GM19023 (cell line): ENCODE results near the gene KCNK18.

Experiments
- ATAC-seq: cut with Tn5 transposase; IDR thresholded peaks from one replicate; pipeline ENCODE4 v1.9.1; 2021; ENCODE audit warnings: mild to moderate bottlenecking, moderate library complexity; ENCODE audit not compliant: unreplicated experiment

Gene KCNK18

DNA sequence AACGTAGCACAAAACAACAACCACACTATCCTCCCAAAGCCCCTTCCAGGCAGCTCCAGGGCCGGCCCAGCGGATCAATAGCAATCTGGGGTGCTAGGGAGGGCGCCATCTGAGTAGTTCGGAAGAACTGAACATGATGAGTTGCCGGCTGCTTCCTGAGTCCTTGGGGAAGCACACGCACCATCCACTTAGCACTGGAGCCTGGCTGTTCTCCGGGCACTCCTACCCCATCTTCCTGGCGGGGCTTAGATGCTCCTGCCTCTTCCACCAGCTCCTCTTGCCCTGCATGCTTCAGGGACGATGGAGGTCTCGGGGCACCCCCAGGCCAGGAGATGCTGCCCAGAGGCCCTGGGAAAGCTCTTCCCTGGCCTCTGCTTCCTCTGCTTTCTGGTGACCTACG lies at the start of gene KCNK18:
Gene KCNK18 (plus strand): TSS at position 301 of the 400 bp plus-strand sequence. CDS start 0 bp downstream, at position 301.
- no peak for ATAC-seq

DNA sequence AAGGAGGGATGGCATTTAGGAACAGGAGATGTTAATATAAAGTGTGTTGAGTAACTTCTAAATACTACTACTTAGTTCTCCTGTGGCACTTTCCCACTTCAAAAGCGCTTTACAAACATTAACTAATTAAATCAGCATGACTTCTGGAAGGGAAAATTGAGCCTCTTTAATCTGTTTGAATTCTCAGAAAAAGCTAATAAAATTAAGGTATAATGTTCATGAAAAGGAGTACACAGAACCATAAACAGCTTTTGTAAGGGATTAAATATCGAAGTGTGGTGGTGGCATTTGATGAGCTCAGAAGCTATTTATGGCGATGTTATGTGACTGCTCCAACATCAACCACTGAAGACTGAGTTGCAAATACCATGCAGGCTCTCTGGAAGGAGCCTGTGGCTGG lies 49.0 kb upstream of the KCNK18 start:
- no peak for ATAC-seq

DNA sequence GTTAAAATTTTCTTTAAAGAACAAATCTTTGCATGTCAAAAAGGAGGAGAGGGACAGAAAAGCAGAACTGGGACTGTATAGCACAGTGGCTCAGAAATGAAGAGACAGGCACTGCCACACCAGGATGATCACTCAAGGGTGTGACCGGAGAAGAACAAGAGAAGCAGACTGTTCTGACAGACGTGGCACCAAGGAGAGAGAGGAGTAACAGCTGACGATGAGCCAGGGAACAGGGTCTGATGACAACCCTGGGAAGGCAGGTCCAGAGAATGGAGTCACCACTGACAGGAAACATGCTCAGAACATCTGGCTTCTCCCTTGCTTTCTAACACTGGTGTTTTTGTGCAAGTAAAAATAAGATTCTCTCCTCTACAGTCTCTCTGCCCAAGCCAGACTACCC lies 44.6 kb upstream of the KCNK18 start:
- ATAC-seq = no peak

DNA sequence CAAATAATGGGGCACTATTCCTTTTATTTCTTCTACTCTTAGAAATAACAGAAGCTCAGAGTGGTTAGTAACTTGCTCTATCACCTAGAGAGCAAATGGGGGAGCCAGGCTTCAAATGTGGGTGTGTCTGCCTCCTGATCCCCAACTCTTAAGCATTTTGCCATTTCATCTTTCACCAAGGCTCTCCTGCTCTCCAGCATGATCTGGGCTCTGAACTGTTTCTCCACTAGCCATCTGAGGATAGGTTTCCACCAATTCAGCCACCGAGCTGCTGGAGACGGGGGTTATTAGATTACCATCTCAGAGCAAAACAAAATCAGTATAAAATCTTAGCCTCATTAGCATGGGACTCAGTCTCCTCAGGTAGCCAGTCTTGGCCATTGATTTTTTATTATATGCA lies 39.0 kb upstream of the KCNK18 start:
- ATAC-seq = no peak

- ATAC-seq = no peak
Measured at GRCh38 chr10:117159390-117159789, 37.9 kb upstream of the KCNK18 start.

DNA sequence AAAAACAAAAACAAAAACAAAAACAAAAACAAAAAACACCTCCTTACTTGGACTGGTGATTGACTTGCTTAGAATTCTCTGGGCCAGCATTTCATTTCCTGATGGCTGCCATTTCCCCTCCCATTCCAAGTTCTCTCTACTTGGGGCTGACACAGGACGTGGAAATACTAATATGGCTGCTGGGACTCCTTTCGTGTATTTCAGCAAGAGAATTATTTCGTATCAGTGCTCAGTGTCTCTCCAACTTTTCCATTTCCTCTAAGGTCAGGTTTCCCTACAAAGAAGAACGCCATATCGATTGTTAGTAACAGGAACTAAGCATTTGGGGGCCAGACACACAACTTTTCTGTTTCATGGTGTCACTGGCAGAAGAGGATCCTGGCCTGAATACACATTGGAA lies 36.7 kb upstream of the KCNK18 start:
- no peak for ATAC-seq

DNA sequence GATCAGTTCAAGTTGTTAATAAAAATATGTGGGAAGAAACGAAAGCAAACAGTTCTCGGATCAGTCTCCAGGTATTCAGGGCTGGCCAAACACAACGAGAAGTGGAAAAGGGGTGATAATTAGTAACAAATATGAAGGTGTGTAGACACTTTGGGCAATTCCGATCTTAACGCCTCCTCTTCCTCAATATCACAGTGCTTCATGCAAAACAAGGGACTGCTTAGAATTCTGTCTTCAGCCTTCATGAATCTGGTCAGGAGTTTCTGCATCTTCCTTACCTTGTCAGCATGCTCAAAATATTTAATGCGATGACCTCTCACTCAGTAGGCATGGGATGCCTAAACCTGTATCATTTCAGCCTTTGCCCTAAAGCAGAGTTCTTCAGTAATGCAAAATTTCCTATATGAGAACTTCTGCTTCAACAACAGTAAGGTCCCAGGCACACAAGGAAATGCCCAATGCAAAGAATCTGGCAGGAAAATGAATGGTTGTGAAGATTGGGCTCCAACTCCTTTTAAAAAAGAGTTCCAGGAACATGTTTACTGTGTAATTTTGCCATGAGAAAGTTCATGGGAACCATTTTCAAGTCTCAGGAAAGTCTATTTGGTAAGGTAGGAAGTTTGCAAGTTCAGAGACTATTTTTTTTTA lies 35.8 kb upstream of the KCNK18 start:
- no peak for ATAC-seq

- no peak for ATAC-seq
Measured at GRCh38 chr10:117162093-117163060, 34.9 kb upstream of the KCNK18 start.

DNA sequence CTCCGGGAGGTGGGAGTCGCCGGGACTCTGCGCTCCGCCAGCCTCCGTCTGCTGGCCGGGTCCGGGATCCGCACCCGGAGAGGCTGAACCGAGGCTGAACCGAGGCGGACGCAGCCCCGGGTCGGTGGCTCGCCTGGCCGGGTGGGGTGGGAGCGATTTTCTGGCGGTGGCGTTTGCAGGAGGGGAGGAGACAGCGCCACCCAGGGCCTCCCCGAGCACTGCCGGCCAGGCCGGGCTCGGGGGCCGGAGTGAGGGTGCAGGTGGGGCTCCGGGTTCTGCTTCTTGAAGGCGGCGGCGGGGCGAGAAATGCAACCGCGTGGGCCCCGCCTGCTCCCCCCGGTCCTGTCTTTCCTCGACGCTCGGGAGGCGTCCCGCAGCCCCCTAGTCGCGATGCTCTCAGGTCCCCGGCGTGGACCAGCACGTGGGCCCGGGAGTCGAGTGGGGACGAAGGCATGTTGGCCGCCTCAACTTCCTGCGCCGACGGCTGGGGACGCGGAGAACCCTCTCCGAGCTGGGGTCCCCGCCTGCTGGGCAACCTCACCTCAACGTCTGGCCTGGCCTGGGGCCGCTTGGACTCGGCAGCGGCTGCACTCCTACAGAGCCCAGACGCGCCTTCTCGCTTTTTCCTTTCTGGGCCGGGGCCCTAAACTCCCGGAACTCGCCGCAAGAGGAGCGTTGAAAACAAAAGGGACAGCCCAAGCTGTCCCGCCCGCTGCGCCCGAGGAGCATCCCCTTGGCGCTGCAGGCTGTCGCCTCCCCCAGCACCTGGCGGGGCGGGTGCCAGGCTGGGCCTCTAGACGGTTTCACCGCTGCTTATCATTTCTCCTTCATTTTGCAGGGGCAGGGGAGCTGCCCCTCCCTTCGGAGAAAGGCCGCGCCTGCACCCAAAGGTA lies 34.0 kb upstream of the KCNK18 start:
- ATAC-seq = no peak

DNA sequence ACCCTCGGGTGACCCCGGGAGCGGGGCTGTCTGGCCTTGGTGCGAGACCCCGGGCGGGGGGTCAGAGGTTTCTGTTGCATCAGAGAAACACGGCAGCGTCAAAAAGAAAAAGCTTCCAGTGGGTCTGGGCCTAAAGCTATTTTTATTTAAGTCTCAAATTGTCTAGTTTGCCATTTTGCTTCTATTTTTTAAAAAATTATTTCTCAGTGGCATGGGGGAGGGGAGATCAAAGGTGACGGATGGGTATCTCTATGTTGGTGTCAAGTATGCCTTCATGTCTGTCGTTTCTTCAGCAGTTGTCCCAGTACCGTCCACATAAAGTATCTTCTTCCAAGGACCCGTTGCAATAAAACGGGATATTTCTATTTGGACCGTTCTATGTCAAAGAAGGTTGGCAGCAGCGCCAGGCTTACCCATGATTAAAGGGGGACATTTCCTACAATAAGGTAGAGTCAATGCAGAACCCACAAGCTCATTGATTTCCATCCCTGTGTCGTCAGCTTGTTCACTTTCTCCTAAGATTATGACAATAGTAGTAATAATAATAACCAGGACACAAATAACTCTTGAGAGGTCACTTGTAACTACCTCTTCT lies 33.2 kb upstream of the KCNK18 start:
- no peak for ATAC-seq

- ATAC-seq = no peak
Measured at GRCh38 chr10:117164592-117165537, 32.4 kb upstream of the KCNK18 start.

DNA sequence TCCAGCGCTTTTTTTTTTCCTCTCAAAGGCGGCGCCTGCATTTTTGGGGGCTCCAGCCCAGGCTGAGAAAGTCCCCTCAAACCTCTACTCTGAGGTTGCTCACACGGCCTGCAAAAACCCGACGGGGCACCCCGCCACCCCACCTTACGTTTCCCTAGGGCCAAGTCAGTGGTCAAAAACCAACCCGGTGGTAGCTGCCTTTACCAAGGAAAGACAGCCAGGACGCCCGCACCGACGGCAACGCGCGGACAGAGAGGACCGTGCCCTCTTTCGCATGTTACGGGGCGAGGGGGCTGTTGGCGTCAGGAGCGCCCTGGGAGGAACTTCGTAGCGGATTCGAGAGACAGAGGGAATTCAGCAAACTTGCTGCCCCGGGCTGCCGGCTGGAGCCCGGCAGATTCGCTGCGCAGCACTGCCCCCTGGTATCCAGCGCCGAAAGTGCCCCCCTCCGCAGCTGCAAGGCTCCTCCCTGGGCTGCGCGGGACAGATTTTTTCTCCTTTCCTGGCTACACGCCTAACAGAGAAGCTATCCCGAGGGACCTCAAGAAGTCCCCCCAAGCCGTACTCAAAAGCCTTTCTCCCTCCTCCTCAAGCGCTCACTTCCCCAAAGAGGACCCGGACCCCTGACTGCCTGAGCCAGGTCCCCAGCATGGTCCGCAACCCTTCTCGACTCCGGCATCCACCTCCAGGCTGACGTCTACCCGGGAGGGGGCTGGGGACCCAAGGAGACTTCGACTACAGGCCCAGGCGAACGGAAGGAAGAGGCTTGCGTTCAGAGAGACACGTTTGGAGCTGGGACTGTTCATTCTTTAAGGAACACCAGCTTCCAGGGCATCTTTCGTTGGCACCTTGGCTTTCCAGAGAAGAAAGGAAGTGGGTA lies 31.5 kb upstream of the KCNK18 start:
- ATAC-seq = no peak

DNA sequence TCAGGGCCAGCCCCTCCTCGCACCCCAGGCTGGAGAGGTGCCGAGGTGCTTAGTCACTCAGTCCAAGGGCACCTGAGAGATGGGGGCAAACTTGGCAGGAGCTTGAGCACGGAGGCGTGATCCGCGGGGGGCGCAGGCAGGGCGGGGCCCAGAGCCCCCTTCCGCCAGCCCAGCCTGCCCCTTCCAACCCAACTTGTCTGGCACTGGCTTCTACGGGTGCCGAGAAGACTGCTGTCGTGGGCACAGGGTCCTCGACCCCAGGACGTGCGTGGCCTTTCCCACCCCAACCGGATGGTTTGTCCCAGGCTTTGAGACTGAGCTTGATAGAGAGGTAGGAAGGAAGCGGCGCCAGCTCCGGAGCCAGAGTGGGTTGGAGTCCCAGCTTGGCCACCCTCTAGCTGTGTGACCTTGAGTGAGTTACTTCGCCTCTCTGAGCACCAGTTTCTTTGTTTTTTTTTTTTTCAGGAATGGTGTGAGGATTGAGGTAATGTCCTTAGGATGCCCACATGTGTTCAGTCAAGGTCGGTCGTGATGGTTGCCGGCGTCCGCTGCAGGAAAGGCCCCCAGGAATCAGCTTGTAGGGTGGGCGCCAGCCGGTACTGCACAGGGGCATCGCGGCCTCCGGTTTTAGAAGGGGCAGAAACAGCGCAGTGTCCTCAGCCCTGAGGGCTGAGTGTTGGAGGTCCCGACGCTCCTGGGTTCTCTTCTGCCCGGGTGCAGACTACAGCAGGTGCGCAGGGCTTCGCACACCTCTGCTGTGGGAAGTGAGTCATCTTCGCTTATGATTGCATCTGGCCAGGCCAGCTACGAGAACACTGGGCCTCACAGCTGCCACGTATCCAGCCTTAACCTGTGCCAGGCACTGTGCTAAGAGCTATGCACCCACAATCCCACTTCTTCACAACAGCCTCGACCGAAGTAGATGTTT lies 30.6 kb upstream of the KCNK18 start:
- ATAC-seq = no peak

GRCh38 chr10:117167346-117167788 lies 29.9 kb upstream of the KCNK18 start:
- ATAC-seq = no peak

DNA sequence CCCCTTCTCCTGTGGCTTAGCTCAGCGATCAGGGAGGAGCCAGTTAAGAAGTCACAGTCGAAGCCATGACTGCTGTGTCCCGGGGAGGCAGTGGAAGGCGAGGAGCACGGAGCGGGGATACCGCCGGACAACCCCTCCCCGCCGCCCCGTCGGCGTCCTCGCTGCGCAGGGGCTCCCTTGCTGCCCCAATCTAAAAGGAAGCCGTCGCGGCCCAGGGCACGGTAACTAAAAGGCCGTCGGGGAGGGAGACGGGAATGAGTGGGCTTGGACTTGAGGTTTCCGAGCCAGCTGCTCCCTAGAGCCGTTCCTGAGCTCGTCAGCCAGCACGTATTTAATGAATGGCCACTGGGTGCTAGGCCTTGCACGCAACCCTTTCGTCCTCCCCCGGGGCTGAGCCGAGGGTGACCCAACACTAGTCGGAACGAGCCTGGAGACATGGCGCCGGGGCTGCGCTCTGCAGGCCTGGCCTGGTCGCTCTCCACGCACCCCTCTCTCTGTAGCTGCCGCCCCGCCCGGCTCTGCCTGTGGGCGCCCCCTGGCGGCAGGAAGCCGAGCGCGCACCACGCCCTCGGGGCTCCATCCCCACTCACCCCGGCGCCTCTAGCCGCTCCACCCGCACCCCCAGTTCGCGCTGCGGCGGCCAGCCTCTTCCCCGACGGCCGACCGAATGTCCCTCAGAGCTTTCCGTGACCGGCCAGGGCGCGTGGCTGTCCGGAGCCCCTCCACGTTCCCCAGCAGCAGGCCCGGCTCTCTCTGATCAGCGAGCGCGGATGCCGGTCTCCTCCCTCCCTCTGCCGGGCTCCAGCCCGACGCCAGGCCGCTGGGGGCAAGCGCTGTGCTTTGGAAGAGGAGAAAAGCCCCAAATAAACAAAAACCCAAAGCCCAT lies 29.3 kb upstream of the KCNK18 start:
- ATAC-seq = peak; percentile 74

- ATAC-seq = no peak
Measured at GRCh38 chr10:117168729-117169128, 28.6 kb upstream of the KCNK18 start.

GRCh38 chr10:117169480-117169879 lies 27.8 kb upstream of the KCNK18 start:
- ATAC-seq = no peak
